Measurements from ENCODE around the gene NNMT. TPM values are rescaled to one million over a fixed set of nuclear protein-coding genes. Genes with fewer than 3 reads are reported as not detected.

NNMT gene
- total RNA-seq, 1 experiment from 2014 or later = not detected

DNA sequence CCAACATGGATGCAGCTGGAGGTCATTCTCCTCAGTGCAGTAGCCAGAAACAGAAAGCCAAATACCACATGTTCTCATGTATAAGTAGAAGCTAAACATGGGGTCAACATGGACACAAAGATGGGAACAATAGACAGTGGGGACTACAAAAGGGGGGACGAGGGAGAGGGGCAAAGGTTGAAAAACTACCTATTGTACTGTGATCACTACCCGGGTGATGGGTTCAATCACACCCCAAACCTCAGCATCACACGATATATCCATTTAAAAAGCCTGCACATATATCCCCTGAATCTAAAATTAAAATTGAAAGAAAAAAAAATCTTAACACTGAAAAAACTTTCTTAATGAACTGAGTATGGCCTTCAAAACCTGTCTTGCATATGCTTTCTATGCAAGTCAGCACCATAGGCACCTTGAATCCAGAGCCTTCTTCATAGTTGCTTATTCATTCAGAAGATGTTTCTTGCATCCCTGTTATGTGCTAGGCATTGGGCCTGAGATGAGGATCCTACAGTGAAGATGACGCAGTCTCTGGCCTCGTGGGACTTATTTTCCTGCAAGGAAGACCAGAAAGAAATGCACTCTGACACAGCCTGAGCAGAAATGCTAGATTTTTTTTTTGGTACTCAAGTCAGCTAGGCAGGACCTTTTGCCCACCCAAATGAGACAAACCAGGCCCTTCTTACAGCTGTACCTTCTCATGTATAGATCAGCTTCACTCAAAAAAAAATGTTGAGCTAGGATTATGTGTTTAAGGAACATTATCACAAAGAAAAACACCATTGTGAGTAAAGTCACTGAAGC is 21.0 kb downstream of the NNMT start:
- H4K5ac ChIP-seq (ENCODE audit: insufficient read length, low read depth, low read length) = no peak overlapping the region
- no peaks in the 10 kb centered on the region for H3K79me2 ChIP-seq (ENCODE audit: insufficient read depth, low read length)
- H2BK12ac ChIP-seq (ENCODE audit: insufficient read length, low read depth, low read length) = no peak overlapping the region
- H3K9me3 ChIP-seq (ENCODE audit: control insufficient read depth, low read depth, low read length) = no peaks in the 10 kb centered on the region
- peaks cover 19% of the 10 kb centered on the region for H3K4me1 ChIP-seq (ENCODE audit: insufficient read depth, low read length)
- H3K4ac ChIP-seq (ENCODE audit: low read depth, low read length) = no peak overlapping the region
- Mint-ChIP-seq H3K36me3 (ENCODE audit: insufficient read depth in 1 of 3, low read depth in 3 of 3) (no peaks in the 10 kb centered on the region; a peak in 1 of 7 replicates), H3K4me1 (peaks cover 47 to 50% of the 10 kb centered on the region in 2 experiments), H3K4me3 (no peak overlapping the region), H3K27ac (no peak overlapping the region), H3K27me3 (ENCODE audit: low read depth) (peaks cover 6% of the 10 kb centered on the region; the same call in 1 of the 2 replicates), H3K9me3 (no peaks in the 10 kb centered on the region)
- no peak overlapping the region for H3K14ac ChIP-seq (ENCODE audit: insufficient read depth, low read length)
- H4K91ac ChIP-seq (ENCODE audit: insufficient read length, low read depth, low read length) = no peak overlapping the region
- no peak overlapping the region for H2BK5ac ChIP-seq (ENCODE audit: insufficient read length, low read length)
- no peak overlapping the region for H3T11ph ChIP-seq (ENCODE audit: low read length)
- H3K23me2 ChIP-seq (ENCODE audit: insufficient read length, low read depth, low read length, poor library complexity, severe bottlenecking) = no peaks in the 10 kb centered on the region
- no peak overlapping the region for H2BK15ac ChIP-seq (ENCODE audit: low read depth, low read length)
- H3K9ac ChIP-seq (ENCODE audit: extremely low read depth, insufficient read length, low read length) = no peak overlapping the region
- H3K23ac ChIP-seq (ENCODE audit: insufficient read length, low read depth, low read length) = no peak overlapping the region
- no peak overlapping the region for H3K56ac ChIP-seq (ENCODE audit: insufficient read length, low read depth, low read length)
- H2BK20ac ChIP-seq (ENCODE audit: low read depth, low read length, poor library complexity, severe bottlenecking) = no peak overlapping the region
- no peak overlapping the region for H4K8ac ChIP-seq (replicated peaks; ENCODE audit: insufficient read length, low read depth, low read length)
- no peak overlapping the region for H2BK120ac ChIP-seq (ENCODE audit: low read depth, low read length, poor library complexity, severe bottlenecking)
- no CpG with 5 or more reads among the region's 5 CpGs for WGBS (ENCODE audit: extremely low coverage, insufficient read length, low lambda C conversion rate)
- H3K79me1 ChIP-seq (ENCODE audit: insufficient read depth, low read depth, low read length, poor library complexity, severe bottlenecking) = no peaks in the 10 kb centered on the region
- TF ChIP-seq, protein P1, sequence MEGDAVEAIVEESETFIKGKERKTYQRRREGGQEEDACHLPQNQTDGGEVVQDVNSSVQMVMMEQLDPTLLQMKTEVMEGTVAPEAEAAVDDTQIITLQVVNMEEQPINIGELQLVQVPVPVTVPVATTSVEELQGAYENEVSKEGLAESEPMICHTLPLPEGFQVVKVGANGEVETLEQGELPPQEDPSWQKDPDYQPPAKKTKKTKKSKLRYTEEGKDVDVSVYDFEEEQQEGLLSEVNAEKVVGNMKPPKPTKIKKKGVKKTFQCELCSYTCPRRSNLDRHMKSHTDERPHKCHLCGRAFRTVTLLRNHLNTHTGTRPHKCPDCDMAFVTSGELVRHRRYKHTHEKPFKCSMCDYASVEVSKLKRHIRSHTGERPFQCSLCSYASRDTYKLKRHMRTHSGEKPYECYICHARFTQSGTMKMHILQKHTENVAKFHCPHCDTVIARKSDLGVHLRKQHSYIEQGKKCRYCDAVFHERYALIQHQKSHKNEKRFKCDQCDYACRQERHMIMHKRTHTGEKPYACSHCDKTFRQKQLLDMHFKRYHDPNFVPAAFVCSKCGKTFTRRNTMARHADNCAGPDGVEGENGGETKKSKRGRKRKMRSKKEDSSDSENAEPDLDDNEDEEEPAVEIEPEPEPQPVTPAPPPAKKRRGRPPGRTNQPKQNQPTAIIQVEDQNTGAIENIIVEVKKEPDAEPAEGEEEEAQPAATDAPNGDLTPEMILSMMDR (conservative IDR thresholded peaks at IDR 0.05) = no peak
- H2AK5ac ChIP-seq (ENCODE audit: insufficient read length, low read length) = no peak overlapping the region
- no peak overlapping the region for H3K27ac ChIP-seq (ENCODE audit: insufficient read length, low read depth, low read length)
- DNase-seq = no peak
- no peak overlapping the region for H3K4me2 ChIP-seq (ENCODE audit: insufficient read depth, insufficient read length, low read length)
- no peak overlapping the region for H3K18ac ChIP-seq (ENCODE audit: insufficient read length, low read depth, low read length)
- H3K27me3 ChIP-seq (ENCODE audit: insufficient read depth, low read length) = no peaks in the 10 kb centered on the region
- H2AFZ ChIP-seq (ENCODE audit: low read length) = no peak overlapping the region
- no peaks in the 10 kb centered on the region for H4K20me1 ChIP-seq (ENCODE audit: control insufficient read depth, insufficient read depth, insufficient read length)
